ENCODE results near the gene OR2V1.
"Not testable (repeated sequence)": the region's sequence is repeated elsewhere in the genome, so short reads cannot be mapped to it uniquely, and the experiment has no call there.

The OR2V1 gene

DNA sequence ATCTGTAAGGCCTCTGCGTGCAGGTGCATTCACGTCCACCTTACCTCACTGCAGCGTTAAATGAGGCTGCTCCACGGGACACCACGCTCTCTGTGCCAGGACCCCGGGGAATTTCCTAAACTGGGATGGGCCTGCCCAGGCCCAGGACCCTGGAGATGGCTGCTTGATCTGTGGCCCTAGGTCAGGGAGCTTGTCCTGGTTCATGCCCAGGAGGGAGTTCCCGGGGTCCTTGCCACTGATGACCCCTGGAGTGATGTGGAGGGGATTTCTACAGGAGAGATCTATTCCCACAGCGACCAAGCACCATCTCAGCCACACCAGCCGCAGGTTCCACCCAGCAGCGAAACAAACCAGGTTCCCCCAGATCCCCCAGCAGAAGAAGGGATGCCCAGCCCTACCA lies 3.5 kb downstream of the OR2V1 start:
- no peak for DNase-seq

DNA sequence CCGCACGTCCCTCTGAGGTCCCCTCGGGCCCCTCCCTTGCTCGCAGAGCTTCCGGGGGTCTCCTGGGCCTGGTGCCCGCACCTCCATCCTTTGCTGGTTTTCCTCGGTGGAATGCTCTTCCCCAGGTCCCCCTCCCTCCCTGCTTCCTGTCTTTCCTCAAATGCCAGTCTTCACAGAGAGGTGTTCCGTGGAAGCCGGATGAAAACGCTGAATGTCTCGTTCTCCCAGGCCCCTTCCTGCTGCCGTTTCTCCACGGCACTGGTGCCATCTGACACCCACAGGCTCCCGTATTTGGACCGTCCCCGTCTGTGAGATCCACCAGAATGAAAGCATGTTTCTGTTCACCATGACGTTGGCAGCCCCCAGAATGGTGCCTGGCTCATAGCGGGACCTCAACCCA lies 4.1 kb downstream of the OR2V1 start:
- DNase-seq = no peak

DNA sequence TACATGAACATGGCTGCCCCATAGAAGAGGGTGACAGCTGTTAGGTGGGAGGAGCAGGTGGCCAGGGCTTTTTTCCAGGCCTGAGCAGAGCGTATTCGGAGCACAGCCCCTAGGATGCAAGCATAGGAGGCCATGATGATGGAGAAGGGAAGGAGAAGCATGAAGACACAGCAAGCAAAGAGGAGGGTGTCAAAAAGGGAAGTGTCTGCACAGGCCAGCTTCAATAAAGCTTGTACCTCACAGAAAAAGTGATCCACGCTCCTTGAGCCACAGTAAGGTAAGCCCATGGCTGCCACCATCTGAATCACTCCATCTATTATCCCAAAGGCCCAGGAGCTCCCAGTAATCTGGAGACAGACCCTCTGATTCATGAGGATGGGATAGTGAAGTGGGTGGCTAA lies 6.4 kb downstream of the OR2V1 start:
- DNase-seq = no peak

DNA sequence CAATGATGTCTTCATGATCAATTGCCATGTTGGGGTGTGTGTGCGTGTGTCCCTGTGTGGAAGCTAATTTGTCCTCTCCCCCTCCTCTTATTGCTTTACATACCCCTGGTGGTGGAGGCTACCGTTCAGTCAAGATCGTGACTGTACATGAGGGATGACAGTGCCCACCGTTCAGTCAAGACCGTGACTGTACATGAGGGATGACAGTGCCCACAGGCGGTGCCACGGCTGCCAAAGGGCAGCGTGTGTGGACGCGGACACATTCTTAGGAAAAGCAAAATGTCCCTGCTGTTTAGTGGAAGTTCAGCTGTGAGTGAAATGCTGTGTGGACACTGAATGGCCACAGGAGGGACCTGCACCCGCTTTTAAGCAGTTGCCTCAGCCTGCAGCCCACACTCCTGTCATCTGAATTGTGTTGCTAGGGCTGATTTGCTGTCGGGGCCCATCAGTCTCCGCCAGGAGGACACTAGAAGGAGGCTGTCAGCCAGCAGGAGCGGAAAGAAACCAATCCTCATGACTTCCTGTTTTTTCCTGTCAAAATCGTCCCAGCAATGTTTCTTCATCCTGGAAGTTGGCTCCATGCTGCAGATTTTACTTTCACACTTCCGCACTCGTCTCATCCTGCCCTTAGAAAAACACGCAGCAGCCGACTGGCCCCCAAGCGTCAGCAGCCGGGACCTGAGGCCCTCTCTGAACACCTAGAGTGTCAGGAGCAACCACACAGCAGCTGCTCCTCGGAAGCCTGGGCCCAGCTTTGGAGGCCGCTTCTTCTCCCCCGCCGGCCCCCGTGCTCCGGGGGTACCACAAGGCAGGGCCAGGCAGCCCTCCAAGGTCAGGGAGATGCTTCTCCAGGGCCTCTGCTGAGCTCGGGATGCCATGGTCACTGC lies 9.1 kb downstream of the OR2V1 start:
- DNase-seq = no peak

DNA sequence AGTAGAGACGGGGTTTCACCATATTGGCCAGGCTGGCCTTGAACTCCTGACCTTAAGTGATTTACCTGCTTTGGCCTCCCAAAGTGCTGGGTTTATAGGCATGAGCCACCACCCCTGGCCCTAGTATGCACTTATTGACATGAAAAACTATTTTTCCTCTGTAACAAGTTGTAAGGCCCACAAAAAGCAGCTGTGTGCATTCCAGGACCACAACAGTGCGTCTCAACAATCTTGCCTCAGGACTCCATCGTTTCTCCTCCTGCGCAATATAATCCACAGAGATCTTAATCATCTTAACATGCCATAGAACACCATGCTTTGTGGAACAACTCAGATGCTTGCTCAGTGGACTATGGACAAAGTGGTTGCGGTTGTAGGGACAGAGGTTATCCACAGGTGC lies 10.2 kb downstream of the OR2V1 start:
- DNase-seq = no peak

DNA sequence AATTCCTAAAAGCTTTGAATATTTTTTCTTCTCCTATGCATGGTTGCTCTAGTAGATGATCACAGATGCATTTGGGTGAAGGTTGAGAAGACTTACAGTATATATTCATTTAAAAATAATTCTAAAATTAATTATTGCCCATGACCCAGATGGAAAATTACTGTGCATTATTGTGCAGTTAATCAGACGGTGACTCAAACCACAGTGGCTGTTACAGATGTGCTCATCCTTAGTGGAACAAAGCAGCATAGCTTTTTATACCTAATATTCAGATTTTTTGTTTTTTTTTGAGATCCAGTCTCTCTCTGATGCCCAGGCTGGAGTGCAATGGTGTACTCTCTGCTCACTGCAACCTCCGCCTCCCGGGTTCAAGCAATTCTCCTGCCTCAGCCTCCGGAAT lies 10.7 kb downstream of the OR2V1 start:
- DNase-seq = no peak

DNA sequence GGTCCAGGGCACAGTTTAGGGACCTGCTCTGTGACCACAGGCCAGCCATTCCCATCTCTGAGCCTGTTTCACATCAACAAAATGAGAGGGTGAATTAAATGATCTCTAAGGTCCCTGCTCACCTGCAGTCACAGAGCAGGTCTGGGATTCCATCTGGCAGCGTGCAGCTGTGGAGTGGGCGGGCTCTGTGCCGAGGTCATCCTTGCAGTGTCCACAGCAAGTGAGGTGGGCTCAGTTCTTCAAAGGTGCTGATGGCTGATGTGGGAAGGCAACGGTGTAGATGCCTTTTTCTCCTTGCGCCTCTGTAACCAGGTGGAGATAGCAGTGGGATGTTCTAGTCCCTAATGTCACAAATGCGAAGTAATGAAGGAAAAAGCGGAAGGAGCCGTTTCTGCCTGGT lies 11.9 kb downstream of the OR2V1 start:
- DNase-seq = no peak

DNA sequence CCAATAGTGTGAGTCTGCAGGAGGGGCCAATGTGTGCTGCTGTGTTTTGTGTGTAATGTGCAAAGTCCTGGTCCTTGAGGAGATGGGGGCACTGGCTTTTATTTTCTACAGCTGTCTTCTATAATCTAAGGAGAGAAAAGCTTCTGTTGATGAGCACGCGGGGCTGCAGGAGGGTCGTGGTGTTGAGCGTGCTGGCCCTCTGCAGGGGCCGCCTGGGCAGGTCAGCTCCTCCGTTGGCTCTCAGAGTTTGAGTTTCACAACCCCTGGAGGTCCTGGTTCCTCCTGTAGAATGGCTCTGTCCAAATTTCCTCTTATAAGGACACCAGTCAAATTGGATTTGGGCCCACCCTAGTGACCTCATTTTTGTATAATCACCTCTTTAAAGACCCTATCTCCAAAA lies 12.6 kb downstream of the OR2V1 start:
- DNase-seq = no peak

DNA sequence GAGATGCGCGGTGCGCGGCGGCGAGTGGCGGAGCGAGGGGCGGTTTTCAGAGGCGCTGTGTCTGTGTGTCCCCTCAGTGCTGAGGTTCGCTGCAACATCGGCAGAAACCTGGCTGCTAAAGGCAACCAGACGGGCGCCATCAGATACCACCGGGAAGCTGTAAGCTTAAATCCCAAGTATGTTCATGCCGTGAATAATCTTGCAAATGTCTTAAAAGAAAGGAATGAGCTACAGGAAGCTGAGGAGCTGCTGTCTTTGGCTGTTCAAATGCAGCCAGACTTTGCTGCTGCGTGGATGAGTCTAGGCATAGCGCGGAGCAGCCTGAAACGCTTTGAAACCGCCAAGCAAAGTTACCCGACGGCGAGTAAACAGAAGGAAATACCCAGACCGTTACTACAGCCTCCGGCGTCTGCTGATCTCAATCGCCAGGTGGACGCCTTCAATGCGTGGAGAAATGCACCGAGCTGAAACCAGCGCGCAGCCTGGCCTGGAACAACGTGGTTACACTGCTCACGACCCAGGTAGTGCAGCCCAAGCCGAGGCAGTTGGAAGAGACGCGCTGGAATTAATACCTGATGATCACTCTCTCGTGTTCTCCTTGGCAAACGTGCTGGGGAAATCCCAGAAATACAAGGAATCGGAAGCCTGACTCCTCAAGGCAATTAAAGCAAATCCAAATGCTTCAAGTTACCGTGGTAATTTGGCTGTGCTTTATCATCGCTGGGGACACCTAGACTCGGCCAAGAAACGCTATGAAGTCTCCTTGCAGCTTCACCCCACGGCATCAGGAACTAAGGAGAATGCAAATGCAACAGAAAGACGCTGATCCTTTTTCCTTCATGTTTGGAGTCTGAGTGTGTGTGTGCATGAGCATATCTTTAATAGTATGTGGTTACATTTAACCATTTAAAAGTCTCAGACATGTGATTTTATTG lies 15.9 kb downstream of the OR2V1 start:
- no peak for DNase-seq

DNA sequence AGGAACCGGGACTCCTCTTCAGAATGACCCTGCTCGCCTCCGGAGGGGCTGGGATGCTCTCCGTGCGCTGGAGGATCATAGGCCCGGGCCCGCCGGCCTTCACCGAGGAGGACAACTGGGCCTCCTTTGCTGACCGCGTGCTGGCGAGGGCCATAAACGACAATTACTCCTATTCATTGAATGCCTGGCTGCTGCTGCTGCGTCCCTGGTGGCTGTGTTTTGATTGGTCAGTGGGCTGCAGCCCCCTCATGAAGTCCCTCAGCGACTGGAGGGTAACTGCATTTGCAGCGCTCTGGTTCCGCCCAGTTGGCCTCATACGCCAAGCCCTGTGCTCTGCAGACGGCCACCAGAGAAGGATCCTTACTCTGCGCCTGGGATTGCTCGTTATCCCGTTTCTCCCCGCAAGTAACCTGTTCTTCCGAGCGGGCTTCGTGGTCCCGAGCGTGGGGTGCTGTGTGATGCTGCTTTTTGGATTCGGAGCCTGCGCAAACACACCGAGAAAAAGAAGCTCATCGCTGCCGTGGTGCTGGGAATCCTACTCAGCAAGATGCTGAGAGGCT lies 16.6 kb downstream of the OR2V1 start:
- no peak for DNase-seq

DNA sequence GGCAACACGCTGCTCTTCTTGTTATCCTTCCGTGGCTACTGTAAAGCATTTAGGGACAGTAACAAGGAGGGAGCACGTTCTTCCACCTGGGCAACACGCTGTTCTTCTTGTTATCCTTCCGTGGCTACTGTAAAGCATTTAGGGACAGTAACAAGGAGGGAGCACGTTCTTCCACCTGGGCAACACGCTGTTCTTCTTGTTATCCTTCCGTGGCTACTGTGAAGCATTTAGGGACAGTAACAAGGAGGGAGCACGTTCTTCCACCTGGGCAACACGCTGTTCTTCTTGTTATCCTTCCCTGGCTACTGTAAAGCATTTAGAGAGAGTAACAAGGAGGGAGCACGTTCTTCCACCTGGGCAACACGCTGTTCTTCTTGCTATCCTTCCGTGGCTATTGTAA lies 17.4 kb downstream of the OR2V1 start:
- DNase-seq = not testable (repeated sequence)

DNA sequence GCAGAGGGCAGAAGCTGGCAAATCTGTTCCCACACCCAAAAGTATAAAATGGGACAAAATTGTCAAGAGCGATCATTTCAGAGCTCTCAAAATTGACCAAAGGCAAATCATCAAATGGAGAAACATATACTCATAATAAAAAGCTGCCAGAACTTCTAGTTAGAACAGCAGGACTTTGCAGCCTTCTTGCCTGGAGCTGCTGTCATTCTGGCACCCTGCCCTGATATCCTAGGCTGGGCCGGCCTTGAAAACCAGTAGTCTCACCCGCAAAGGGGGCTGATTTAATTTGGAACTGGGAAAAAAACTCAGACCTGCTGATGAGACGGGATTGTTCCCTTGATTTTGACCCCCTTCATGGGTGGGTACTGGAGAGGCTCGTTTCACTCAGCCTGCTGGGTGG lies 18.5 kb downstream of the OR2V1 start:
- DNase-seq = no peak

DNA sequence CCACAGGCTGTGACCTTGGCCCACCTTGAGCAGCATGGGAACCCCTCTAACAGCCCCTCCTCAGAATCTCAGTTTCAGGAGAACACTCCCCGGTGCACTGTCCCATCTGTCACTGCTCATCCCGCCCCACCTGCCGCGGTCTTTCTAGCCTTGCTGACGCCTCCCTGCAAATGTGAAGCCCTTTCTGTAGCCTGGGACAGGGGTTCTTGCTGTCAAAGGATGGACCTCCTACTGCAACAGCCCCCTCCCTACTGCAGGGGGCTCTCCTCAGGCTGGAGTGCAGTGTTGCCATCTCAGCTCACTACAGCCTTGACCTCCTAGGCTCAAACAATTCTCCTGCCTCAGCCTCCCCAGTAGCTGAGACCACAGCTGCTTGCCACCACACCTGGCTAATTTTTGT lies 20.0 kb downstream of the OR2V1 start:
- no peak for DNase-seq

DNA sequence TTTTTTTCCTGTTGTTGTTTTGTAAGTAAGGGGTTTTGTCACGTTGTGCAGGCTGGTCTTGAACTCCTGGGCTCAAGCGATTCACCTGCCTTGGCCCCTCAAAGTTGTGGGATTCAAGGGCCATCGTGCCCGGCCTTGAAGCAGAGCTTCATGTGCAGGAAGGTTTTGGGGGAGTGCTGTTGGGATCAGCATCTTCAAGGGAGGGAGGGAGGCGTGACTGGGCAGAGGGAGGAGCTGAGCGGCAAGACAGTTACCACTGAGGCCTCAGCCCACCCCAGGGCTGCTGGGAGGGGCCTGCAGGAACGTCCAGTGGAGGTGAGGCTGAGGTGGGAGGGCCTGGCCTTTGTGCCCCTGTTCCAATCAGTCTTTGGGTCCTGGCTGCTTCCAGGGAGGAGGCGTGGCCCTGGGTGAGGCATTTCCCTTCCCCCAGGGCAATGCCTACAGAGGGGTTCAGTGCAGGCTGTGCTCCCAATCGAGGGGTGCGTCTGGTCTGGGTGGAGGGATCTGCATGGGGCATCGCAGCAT lies 21.4 kb downstream of the OR2V1 start:
- DNase-seq = no peak

DNA sequence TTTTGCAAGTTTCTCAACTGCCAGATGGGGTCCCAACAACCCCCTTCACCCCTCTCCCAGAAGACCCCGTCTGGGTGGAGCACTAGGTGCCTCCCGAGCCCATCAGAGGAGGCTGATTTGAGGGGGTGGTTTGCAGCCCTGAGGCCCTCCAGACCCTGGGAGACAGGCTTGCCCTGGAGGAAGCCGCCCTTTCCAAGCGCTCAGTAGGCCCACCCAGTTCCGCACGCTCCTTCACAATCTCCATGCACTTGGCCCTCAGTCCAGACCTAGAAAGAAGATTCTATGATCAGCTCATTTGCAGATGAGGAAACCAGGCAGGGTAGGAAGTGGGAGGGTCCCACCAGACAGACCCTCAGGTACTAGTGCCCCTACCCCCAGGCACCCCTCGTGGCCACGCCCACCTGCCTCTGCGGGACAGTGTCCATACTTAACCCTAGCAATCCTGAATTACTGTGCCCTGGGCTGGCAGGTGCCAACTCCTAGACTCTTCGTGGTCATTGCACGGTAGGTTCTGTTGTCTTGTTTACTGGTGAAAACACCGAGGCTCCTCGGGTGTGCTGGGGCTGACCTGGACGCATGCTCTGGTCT lies 22.3 kb downstream of the OR2V1 start:
- DNase-seq = no peak

DNA sequence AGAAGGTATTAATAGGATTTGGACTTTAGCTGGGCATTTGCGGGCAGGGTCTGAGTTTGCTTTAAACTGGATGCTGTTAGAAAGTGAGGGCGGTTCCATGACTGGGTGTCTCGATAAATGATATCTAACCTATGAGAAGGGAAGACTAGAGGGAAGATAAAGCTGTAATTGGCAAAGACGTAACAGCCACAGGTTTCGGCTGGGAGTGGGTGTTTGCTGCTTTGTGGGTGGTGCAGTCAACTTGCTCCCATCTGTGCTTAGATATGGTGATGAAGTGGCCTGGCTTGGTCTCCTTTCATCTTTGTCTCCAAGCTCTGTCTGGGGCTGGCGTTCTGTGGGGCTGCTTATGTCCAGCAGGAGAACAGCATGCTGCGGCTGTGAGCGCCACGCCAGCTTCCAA lies 23.3 kb downstream of the OR2V1 start:
- DNase-seq = no peak

DNA sequence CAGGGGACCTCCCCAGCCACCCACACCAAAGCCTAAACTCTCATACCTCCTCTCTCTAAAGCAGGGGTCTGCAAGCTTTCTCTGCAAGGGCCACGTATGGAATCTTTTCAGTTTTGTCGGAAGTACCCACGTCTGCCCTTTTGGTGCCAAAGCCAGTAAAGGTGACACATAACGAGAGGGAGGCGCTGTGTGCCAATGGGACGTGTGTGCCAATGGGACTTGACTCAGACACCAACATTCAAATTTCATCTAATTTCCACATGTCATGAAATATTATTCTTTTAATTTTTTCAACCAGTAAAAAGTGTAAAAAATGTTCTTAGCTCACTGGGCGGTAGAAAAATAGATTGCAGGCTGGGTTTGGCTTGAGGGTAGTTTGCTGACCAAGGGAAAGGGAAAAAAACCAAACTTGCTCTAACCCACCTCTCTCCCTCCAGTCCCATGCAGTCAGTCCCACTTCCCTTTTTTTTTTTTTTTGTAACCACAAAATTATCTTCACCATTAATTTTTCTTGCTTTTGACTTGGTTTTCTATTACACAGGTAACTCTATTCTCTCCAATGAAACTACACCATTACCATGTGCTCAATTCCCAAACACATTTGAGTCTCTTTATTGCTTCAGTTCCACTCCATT lies 25.5 kb downstream of the OR2V1 start:
- no peak for DNase-seq

DNA sequence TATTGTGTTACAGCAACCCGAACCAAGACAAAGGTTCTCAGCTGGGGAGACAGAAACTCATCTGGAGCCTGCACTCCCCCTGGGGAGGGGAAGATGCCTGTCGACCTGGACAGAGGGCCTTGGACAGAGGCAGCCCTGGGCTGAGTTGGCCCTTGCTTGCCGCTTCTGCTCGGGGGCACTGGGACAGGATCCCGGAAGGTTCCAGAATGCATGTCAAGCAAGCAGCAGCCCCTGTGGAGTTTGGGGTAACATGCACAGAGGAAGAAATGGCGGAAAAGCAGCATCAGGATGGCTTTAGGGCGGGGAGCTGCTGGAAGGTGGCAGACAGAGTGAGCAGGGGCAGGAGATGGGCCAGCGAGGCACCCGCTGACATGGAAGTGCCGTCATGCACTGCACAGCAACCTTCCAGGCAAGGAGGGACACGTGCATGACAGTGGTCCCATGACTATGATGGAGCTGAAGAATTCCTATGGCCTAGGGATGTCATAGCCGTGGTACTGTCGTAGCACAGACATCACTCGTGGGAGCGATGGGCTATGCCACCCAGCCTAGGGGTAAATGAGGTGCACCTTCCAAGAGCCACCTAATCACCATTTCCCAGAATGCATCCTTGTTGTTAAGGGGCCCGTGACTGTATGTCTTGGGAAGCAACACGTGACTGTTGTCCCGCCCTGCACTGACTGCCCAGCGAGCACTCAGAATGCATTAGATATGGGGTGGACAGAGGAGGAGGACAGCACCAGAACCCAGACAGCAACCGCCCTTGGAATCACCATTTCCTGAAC lies 26.2 kb downstream of the OR2V1 start:
- not testable (repeated sequence) for DNase-seq

DNA sequence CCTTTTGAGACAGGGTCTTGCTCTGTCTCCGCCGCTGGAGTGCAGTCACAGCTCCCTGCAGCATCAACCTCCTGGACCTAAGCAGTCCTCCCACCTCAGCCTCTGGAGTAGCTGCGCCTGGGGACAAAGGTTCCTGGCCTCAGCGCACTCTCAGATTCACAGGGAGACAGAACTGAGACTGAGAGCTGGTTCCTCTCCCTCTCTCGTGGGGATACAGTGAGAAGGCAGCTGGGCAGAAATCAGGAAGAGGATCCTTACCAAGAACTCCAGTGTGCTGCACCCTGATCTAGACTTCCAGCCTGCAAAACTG lies 26.8 kb downstream of the OR2V1 start:
- DNase-seq = not testable (repeated sequence)

DNA sequence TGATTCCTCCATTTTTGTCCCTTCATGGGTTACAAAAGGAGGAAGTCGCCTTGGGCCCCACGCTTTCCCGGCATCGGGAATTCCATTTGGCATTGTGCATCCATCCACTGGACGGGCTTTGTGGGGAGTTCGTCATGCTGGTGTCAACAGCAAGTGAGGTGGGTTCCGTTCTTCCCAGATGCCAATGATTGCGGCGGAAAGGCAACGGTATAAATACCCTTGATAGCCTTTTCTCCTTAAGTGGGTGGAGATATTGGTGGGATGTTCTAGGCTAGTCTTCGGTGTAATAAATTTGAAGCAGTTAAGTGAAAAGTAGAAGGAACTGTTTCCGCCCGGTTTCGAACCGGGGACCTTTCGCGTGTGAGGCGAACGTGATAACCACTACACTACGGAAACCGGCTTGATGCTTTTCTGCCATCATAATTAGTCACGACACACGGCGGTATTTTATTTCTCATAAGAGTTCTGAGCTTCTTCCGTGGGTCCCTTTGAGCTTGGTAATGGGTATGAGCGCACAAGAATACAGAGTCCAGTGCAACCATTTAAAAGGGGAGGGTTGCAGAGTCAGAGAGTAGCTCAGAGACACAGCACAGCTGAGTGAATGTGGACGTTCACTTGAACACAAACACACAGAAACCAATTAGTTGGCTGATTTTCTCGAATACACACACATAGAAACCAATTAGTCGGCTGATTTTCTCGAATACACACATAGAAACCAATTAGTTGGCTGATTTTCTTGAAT lies 28.9 kb downstream of the OR2V1 start:
- DNase-seq = not testable (repeated sequence)

DNA sequence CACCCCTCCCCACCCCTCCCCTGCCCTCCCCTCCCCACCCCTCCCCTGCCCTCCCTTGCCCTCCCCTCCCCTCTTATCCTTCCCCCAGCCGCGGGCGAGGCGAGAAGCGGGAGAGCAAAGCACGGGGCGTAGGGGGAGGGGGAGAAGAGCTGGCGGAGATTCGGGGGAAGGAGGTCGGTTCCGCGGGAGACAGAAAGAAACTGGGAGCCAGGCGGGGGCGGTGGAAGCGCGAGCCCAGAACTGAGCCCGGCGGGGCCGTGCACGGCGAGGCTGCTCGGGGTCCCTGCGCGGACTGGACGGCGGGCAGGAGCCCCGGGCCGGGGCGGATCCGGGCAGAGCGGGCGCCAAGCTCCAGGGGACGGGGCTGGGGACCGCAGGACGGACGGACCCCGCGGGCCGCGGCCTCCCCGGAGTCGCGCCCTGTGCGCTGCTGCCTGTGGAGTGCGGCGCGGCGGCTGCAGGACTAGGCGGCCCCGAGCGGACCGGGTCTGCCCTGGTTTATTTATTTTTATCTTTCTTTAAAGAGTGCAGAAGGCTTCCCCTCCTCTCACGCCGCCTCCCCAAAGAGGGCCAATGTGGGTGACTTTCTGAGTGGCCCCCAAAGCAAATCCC lies 29.8 kb downstream of the OR2V1 start:
- DNase-seq = not testable (repeated sequence)
